Astrocyte (in vitro differentiated cells and primary cell): ENCODE data around the gene ARHGAP6. TPM values are rescaled to one million over a fixed set of nuclear protein-coding genes. Genes with fewer than 3 reads are reported as not detected.
A peak's percentile ranks its signal among the peaks of the same experiment; 100 is the strongest.

Source experiments
- DNase-seq: peaks from one replicate; pipeline ENCODE4 v3.0.0-alpha.2; 2010; ENCODE audit warnings: low read depth
- FAIRE-seq: peaks from 2 replicates; lab custom pipeline; 2011; peaks lifted over from hg19 to GRCh38; lab: Jason Lieb, UNC
- H2AFZ ChIP-seq: 2 replicates; pipeline ENCODE4 v1.6.0; 2012; ENCODE audit warnings: low read depth, low read length, inconsistent platforms
- H3K27ac ChIP-seq: 2 replicates; pipeline ENCODE4 v1.5.1; 2011; ENCODE audit warnings: low read depth, low read length, inconsistent platforms
- H3K27me3 ChIP-seq: 2 replicates; pipeline ENCODE4 v1.6.0; 2011; ENCODE audit warnings: low read length, inconsistent platforms; ENCODE audit not compliant: insufficient read depth
- H3K36me3 ChIP-seq: 2 replicates; pipeline ENCODE4 v1.5.1; 2011; ENCODE audit warnings: low read length, inconsistent platforms; ENCODE audit not compliant: insufficient read depth
- H3K4me1 ChIP-seq: 2 replicates; pipeline ENCODE4 v1.5.1; 2011; ENCODE audit warnings: low read length, inconsistent platforms; ENCODE audit not compliant: insufficient read depth
- H3K4me2 ChIP-seq: 2 replicates; pipeline ENCODE4 v1.6.0; 2012; ENCODE audit warnings: low read length, inconsistent platforms
- H3K4me3 ChIP-seq: 2 replicates; pipeline ENCODE4 v1.5.1; 2011; ENCODE audit warnings: low read depth, mild to moderate bottlenecking, low read length, inconsistent platforms; ENCODE audit not compliant: insufficient read depth
- H3K79me2 ChIP-seq: 2 replicates; pipeline ENCODE4 v1.6.0; 2012; ENCODE audit warnings: mild to moderate bottlenecking, low read length, inconsistent platforms; ENCODE audit not compliant: insufficient read depth
- H3K9ac ChIP-seq: 2 replicates; pipeline ENCODE4 v1.6.0; 2012; ENCODE audit warnings: mild to moderate bottlenecking, low read length, inconsistent platforms
- H3K9me3 ChIP-seq: 2 replicates; pipeline ENCODE4 v1.5.1; 2012; ENCODE audit warnings: low read depth, mild to moderate bottlenecking, low read length, inconsistent platforms; ENCODE audit not compliant: insufficient read depth
- H4K20me1 ChIP-seq: 2 replicates; pipeline ENCODE4 v1.6.0; 2012; ENCODE audit warnings: low read length, inconsistent platforms; ENCODE audit not compliant: insufficient read depth
- H3K27ac Mint-ChIP-seq: one replicate; pipeline ENCODE4 v1.8.0; 2021; ENCODE audit warnings: mild to moderate bottlenecking, mixed read lengths; ENCODE audit not compliant: unreplicated experiment
- H3K27me3 Mint-ChIP-seq: one replicate; pipeline ENCODE4 v1.8.0; 2021; ENCODE audit warnings: low read depth, mixed read lengths; ENCODE audit not compliant: unreplicated experiment
- H3K36me3 Mint-ChIP-seq: one replicate; pipeline ENCODE4 v1.8.0; 2021; ENCODE audit warnings: low read depth, mixed read lengths; ENCODE audit not compliant: unreplicated experiment
- H3K4me1 Mint-ChIP-seq: one replicate; pipeline ENCODE4 v1.8.0; 2021; ENCODE audit warnings: low read depth, mixed read lengths; ENCODE audit not compliant: unreplicated experiment
- H3K4me3 Mint-ChIP-seq: one replicate; pipeline ENCODE4 v1.8.0; 2021; ENCODE audit warnings: mild to moderate bottlenecking, moderate library complexity, mixed read lengths; ENCODE audit not compliant: unreplicated experiment
- H3K9me3 Mint-ChIP-seq: one replicate; pipeline ENCODE4 v1.8.0; 2021; ENCODE audit warnings: mild to moderate bottlenecking, mixed read lengths; ENCODE audit not compliant: unreplicated experiment
- EZH2 ChIP-seq: IDR thresholded peaks from 2 replicates; pipeline ENCODE4 v1.6.1; 2012; ENCODE audit warnings: mild to moderate bottlenecking, low read length, inconsistent platforms; ENCODE audit not compliant: insufficient read depth
- total RNA-seq: library from RNA; stranded (reverse); gene quantifications from 2 replicates; pipeline ENCODE4 v1.2.1, GENCODE V29; 2021
- TF ChIP-seq, protein P1 (sequence below): IDR thresholded peaks from 2 replicates; pipeline ENCODE4 v1.5.1; 2011; ENCODE audit warnings: low read depth, mild to moderate bottlenecking, inconsistent platforms, low read length, moderate library complexity; ENCODE audit not compliant: insufficient read depth

Gene ARHGAP6
- total RNA-seq, 1 donor from 2014 or later, result 0.30 TPM

DNA sequence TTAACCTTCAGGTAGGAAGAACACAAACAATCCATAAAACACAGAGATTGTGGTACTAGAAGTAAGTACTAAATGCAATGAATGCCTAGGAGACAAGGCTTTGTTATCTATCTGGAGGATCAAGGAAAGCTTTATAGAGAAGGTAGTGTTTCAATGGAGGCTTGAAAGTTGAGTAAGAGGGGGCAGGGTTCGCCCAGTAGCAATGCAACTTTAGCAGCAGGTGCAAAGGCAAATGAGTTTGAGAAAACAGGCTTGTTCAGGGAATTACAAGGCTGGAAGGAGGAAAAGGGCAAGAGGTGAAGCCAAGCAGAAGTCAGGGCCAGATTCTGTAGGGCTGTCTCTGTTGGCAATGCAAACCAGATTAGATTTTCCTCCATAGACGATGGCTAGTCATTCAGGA lies 408.0 kb downstream of the ARHGAP6 start:
- H3K4me2 ChIP-seq, result no peak overlapping the region
- FAIRE-seq (peak; percentile 74), DNase-seq (no peak)
- no peak overlapping the region for H3K4me3 ChIP-seq
- H3K4me1 ChIP-seq, result peaks cover 6% of the 10 kb centered on the region
- H3K9ac ChIP-seq, result no peak overlapping the region
- no peaks in the 10 kb centered on the region for H4K20me1 ChIP-seq
- H3K27ac ChIP-seq, result no peak overlapping the region
- H3K27ac Mint-ChIP-seq, result no peak overlapping the region
- H3K9me3 ChIP-seq, result no peaks in the 10 kb centered on the region
- no peaks in the 10 kb centered on the region for H3K27me3 ChIP-seq
- TF ChIP-seq, protein P1, sequence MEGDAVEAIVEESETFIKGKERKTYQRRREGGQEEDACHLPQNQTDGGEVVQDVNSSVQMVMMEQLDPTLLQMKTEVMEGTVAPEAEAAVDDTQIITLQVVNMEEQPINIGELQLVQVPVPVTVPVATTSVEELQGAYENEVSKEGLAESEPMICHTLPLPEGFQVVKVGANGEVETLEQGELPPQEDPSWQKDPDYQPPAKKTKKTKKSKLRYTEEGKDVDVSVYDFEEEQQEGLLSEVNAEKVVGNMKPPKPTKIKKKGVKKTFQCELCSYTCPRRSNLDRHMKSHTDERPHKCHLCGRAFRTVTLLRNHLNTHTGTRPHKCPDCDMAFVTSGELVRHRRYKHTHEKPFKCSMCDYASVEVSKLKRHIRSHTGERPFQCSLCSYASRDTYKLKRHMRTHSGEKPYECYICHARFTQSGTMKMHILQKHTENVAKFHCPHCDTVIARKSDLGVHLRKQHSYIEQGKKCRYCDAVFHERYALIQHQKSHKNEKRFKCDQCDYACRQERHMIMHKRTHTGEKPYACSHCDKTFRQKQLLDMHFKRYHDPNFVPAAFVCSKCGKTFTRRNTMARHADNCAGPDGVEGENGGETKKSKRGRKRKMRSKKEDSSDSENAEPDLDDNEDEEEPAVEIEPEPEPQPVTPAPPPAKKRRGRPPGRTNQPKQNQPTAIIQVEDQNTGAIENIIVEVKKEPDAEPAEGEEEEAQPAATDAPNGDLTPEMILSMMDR, result no peak
- no peak for TF ChIP-seq EZH2
- H3K79me2 ChIP-seq, result no peaks in the 10 kb centered on the region
- no peaks in the 10 kb centered on the region for H3K36me3 ChIP-seq
- no peak overlapping the region for H2AFZ ChIP-seq
- no peak overlapping the region for H3K4me3 Mint-ChIP-seq
- H3K9me3 Mint-ChIP-seq, result no peaks in the 10 kb centered on the region
- no peaks in the 10 kb centered on the region for H3K4me1 Mint-ChIP-seq
- H3K27me3 Mint-ChIP-seq, result no peaks in the 10 kb centered on the region
- no peaks in the 10 kb centered on the region for H3K36me3 Mint-ChIP-seq

DNA sequence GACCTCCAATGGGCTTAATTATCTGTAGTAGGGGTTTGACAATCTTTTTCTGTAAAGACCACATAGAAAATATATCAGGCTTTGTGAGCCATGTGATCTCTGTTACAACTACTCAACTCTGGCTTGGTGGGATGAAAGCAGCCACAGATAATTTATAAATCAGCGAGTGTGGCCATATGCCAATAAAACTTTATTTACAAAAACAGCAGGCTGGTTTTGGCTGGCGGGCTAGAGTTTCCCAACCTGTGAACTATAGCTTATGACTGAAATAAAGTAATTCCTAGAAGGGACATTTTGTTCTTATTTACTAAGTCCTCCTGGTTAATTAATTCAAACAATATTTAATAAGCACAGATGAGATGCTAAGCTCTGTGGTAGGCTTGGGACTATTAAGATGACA lies 408.4 kb downstream of the ARHGAP6 start:
- Mint-ChIP-seq H3K4me1 (no peaks in the 10 kb centered on the region), H3K4me3 (no peak overlapping the region), H3K36me3 (no peaks in the 10 kb centered on the region), H3K27me3 (no peaks in the 10 kb centered on the region), H3K27ac (no peak overlapping the region), H3K9me3 (no peaks in the 10 kb centered on the region)
- no peak for TF ChIP-seq EZH2
- TF ChIP-seq, protein P1, result no peak
- Histone ChIP-seq H3K4me1 (peaks cover 6% of the 10 kb centered on the region), H2AFZ (no peak overlapping the region), H3K79me2 (no peaks in the 10 kb centered on the region), H3K36me3 (no peaks in the 10 kb centered on the region), H3K27me3 (no peaks in the 10 kb centered on the region), H3K9ac (no peak overlapping the region), H4K20me1 (no peaks in the 10 kb centered on the region), H3K9me3 (no peaks in the 10 kb centered on the region), H3K4me2 (no peak overlapping the region), H3K27ac (no peak overlapping the region), H3K4me3 (no peak overlapping the region)
- FAIRE-seq, result no peak
- no peak for DNase-seq

DNA sequence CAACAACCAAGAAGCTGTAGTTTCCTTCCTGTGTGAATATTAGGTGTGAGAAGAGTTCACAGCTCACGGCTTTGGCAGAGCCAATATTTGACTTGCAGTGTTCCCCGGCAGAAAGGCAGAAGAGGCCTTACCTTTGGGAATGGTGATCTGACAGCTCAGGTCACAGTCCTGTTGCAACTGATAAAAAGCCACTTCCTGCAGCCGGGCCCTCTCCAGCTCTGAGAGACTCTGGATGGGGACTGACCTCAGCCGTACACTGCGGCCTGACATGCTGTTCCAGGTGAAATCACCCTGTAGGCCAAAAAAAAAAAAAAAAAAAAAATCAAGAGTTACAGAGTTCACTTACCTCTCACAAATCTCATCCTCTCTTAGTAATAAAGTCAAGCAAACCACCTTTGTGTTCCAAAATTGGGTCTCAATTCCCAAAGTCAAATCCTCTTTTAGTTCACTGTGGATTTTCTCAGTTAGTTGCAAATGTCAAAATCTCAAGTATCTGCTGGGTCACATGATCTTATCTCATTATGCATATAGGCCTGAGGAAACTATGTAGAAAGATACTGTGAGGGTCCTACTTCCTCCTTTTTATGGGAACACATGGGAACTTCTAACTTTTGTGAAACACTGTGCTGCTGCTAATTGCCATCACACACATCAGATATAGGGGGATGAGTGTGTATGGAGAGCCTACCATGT lies 411.2 kb downstream of the ARHGAP6 start:
- Histone ChIP-seq H3K79me2 (no peaks in the 10 kb centered on the region), H3K9me3 (no peaks in the 10 kb centered on the region), H3K4me1 (no peaks in the 10 kb centered on the region), H3K4me3 (no peak overlapping the region), H4K20me1 (no peaks in the 10 kb centered on the region), H3K27ac (no peak overlapping the region), H3K27me3 (no peaks in the 10 kb centered on the region), H3K4me2 (no peak overlapping the region), H3K9ac (no peak overlapping the region), H2AFZ (no peak overlapping the region), H3K36me3 (no peaks in the 10 kb centered on the region)
- TF ChIP-seq, protein P1, result no peak
- no peak for TF ChIP-seq EZH2
- H3K36me3 Mint-ChIP-seq, result no peaks in the 10 kb centered on the region
- peak; percentile 9 for FAIRE-seq
- no peaks in the 10 kb centered on the region for H3K9me3 Mint-ChIP-seq
- H3K4me1 Mint-ChIP-seq, result no peaks in the 10 kb centered on the region
- no peak overlapping the region for H3K4me3 Mint-ChIP-seq
- H3K27me3 Mint-ChIP-seq, result no peaks in the 10 kb centered on the region
- no peak for DNase-seq
- no peak overlapping the region for H3K27ac Mint-ChIP-seq
